NCI-H748 (cell line): Measurements from ENCODE around the gene SHISAL2A.
A peak's percentile ranks its signal among the peaks of the same experiment; 100 is the strongest.

Experiments
- DNase-seq: peaks from one replicate; lab custom pipeline; 2025; ENCODE audit not compliant: unreplicated experiment; lab: John Stamatoyannopoulos, UW

Gene SHISAL2A

DNA sequence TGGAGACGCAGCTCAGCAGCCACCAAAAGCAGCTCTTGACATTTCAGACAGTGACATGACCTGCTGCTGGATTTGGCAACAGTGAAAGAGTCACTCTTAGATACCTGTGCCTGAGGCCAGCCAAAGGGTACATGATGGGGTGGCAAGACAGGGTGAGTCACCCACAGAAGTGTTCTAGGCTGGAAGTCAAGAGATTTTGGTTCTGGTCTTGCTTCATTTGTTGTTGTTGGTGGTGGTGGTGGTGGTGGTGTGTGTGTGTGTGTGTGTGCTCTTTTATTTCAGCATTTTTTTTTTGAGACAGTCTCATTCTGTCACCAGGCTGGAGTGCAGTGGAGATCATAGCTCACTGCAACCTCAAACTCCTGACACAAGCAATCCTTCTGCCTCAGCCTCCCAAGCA, 25.8 kb downstream of the SHISAL2A start:
- DNase-seq, result no peak

DNA sequence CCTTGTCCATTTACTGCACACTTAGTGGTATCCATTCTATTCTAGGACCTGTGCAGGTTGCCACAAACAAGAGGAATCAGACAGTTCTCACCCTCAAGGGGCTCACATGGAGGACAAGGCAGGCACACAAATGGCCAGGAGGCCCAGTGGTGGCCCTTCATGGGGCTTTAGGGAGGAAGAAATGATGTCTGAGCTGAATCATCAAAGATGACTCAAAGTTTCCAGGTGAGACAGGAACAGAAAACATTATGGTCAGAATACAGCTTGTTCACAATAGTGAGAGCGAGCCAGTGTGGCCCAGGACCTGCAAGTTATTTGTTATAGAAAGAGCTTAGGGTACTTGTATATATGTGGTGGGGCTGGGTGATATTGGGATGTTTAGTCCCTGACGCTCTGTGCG, 26.4 kb downstream of the SHISAL2A start:
- no peak for DNase-seq

DNA sequence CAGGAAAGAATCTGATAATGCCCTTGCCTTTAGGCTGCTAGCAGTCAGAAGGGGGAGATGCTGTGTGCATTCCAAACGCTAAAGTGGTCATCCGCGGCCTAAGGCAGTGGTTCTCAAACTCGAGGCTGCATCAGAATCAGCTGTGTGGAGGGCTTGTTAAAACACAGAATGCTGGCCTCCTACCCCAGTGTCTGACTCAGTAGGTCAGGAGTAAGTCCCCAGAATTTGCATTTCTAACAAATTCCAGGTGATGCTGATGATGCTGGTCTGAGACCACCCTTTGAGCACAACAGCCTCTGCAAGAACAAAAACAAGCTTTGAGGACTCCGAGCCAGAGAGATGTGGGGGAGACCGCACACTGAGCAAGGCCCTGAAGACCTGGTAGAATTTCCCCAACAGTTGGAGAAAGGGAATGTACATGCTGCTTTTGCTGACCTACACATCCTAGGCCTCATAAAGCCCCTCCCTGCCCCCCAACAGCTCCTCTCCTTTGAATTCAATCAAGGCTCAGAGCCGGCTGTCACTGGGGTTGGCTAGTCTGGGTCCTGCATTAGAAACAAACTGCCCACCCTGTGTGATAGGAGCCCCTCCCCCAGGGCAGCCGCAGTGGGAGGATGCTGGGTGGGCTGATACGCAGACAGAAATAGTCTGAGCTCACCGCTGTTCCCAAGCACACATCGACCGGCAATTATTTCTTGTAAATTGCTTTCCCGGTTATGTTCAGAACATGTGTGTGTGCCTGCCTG, 27.1 kb downstream of the SHISAL2A start:
- DNase-seq, result no peak

DNA sequence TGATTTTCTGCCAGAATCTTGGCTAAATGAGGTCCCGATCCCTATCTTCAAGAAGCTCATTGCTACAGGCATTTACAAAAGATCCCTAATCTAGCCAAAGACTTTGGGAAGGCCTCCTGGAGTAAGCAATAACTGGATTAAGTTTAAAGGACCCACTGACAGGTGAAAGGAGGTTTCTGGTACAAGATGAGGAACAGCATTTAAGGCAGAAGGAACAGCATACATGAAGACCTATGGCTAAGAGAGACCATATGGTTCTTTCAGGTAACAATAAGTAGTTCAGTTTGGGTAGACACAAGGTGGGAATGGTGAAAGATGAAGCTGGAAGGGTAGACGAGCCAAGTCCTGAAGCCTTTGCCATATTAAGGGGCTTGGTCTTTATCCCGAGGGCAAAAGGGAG, 27.8 kb downstream of the SHISAL2A start:
- no peak for DNase-seq

DNA sequence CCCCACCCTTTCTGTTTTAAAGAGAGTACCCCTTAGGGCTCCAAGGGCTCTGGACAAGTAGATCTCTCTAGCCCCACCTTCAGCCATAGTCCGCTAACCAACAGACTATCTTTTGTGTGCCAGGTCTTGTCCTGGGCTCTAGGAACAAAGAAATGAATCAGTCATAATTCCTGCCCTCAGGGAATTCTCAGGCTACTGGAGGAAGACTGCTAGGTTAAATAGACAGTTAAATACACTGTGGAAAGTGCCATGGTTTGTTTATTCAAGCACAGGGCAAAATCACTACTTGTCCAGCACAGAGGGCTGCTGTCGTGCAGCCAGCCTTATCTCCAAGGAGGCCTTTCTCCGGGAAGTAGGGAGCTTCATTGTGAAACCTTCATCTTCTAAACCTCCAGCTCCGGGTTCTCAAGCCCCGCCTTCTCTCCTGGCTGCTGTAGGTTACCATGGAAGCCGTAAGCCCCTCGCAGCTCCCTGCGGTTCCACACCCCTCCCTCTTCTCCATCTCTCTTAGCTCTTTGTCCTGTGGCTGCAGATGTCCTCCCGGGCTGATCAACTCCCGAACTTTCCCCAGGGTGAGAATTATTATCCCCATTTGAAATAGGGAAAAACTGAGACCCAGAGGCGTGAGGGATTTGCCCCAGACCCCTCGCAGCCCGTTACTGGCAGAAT, 29.8 kb downstream of the SHISAL2A start:
- DNase-seq, result peak; percentile 71

DNA sequence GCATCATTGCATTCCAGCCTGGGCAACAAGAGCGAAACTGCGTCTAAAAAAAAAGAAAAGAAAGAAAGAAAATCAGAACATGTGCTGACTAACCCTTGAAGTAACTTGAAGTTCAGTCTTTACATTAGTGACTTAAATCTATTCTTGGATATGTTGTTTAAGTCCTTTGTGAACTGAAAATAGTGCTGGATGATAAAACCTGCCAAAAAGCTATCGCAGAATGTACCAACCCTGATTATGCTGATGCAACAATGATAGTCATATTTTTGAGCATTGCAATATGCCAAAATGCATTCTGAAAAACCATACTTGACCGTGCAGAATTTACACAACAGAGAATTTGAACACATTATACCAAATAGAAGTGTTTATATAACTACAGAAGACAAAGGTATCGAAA, 30.7 kb downstream of the SHISAL2A start:
- no peak for DNase-seq

DNA sequence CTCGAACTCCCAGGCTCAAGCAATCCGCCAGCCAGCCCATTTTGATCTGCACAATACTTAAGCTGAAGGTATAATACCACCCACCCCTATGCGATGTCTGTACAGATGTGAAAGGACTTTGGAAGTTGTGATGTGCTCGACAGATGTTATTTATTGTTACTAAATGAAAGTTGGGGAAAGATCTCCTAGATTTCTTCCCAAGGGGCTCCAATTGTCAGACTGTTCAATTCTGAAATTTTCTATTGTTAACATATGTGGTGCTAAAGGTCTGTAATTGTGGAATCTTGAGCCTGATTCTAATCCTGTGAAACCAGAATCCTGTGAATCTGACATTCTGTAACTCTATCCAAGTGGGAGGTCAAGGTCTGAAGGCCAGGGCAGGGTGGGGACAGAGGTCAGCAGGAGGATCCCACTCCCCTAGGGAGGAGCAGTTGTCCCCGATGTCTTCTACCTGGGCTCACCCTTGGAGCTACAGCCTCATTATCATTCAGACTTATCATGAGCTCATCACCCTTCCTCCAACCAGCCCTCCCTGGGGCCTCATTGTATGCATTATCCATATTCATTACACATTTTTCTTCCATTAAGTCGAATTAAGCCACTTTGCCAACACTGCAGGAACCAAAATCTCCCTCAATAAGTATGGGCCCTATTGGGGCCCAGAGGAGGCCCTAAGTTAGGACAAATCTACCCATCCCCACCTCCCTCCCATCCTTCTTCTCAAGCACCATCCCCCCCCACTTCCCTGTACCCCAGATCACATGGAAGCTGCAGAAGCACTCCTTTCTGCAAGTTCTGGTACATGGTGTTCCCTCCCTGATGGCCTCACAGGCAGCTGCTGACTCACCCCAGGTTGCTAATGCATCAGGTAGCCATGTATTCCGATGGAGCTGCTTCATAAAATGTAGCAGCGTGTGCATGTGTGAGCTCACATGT, 32.3 kb downstream of the SHISAL2A start:
- no peak for DNase-seq

DNA sequence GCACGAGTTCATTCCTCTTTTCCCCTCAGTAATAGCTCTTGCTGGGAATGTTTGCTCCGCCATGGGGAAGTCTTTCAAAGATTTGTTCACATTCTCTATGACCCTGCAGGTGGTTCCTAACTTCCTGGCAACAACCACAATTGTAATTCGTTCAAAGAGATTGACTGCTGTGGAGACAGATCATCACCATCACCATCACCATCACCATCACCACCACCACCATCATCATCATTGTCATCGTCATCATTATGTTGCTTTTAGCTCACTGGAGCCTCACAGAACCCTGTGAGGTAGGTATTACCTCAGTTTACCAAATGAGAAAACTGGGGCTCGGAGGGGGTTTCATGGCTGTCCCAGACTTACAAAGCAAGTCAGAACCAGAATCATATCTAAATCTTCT, 34.3 kb downstream of the SHISAL2A start:
- no peak for DNase-seq

DNA sequence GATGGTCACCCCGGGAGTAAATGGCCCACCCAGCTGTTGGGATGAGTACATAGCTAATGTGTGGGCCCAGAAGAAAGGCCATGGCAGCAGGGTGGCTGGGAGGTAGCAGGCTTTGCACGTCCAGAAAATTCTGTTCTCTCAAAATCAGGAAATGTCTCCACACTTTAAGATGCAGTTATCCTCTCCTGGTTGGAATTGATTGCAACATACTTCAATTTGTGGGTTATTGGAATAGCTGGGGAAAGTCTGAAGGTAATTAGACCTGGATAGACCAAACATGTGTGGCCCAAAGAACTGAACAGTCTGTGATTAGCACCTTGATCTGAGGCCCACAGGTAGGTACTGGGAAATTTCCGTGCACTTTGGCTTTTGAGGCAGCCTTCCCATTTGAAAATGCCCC, 35.0 kb downstream of the SHISAL2A start:
- DNase-seq, result no peak

DNA sequence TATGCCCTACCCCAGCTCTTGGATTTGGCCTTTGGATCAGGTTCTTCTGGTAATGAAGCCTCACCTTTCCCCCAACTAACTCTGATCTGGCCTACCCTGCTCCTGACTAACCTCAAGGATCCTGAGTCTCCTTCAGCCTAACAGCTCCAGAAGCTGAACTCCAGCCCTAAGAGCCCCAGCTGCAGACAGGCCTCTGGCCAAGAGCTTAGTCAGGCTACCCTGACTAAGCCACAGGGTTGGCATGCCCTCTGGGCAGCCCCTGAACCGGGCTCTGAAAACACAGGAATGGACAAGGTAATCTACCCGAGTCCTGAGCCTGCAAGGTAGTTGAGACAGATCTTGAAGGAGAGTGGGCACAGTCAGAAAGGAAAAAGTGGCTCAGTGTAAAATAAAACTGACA, 35.7 kb downstream of the SHISAL2A start:
- no peak for DNase-seq

DNA sequence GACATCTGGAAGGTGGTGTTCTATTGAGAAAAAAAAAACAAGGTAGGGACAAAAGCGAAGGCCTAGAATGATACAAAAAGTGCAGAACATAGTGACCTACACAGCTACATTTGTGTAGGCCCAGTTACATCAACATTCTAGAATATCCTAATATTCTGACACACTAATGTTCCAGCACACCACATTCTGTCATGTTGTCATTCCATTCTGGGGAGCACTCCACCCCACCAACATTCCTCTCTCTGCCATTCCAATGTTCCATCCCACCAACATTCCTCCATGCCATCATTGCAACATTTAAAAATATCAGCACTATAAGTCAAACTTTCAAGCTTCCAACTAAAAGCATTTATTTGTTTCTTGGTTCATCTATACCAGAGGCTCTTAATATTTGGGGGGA, 36.7 kb downstream of the SHISAL2A start:
- no peak for DNase-seq

DNA sequence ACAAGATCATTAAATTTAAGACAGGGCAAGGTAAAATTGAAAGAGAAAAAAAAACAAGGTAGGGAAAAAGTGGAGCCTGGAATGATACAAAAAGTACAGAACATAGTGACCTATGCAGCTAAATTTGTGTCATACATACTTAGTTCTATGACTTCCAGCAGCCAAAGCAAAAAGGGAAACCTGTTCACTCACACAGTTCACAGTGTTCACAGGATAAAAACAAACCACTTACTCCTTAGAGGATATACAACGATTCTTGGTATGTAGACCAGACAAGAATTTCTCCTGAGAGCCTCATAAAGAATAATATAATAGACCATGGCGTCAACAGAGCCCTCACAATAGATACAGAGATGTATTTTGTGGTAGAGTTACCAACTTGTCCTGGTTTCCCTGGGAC, 37.6 kb downstream of the SHISAL2A start:
- DNase-seq, result no peak

DNA sequence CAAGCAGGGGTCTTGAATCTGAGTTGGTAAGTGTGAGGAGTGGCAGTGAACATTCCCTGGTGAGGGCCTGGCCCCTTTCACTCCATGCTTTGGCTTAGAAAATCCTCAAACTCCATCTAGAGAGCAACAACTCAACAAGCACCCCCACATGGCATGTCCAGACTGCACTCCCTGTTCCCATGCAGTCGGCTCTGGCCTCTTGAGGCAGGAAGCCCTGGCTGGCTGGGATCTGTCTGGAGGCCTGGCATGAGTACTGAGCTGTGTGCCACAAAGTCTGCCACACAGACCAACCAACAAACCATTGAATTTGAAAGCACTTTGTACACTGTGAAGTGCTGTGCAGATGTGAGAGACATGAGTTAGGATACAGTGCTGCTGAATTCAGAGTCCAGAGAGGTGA, 40.0 kb downstream of the SHISAL2A start:
- no peak for DNase-seq

DNA sequence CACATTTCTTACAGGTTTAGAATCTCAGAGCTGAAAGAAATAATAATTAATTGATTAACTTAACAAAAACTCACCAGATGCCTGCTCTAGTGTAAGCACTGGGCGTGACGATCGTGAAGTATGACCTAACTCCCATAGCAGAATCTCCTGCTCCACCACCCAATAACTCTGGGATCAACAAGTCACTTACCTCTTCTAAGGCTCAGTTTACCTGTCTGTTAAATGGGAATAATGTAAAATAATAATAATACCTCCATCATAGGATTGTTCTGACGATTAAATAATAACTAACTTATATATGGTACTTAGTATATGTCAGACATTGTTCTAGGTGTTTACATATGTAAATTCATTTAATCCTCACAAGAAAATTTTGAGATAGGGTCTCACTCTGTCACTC, 40.5 kb downstream of the SHISAL2A start:
- DNase-seq, result no peak

DNA sequence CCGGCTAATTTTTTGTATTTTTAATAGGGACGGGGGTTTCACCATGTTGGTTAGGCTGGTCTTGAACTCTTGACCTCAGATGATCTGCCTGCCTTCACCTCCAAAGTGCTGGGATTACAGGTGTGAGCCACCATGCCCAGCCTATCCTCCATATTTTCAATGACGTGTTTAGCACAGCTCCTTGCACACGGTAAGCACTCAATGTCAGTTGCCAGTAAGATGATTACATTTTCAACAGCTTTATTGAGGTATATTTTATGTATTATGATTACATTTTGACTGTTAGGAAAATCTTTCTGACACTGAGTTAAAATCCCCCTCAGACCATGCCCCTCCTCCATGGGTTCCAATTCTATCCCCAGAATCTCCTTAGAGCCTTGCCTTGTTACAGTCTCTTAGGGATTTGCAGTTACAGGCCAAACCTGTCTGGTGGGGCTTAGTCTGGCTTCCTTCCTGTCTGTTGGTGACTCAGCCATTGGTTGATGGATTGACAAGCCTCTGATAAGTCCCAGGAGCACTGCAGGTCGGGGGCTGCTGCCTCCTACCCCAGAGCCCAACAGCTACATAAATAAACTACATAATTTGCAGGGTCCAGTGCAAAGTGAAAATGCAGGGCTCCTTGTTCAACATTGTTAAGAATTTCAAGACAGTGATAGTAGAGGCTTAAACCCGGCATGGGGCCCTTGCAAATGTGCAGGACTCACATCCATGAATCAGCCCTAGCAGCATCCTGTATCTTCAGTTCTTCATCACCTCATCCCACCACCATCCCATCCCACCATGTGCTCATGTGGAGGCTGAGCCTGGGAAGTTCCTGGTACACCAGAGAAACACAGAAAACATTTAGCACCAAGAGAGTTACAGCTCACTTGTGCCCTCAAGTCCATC, 41.8 kb downstream of the SHISAL2A start:
- DNase-seq, result no peak

DNA sequence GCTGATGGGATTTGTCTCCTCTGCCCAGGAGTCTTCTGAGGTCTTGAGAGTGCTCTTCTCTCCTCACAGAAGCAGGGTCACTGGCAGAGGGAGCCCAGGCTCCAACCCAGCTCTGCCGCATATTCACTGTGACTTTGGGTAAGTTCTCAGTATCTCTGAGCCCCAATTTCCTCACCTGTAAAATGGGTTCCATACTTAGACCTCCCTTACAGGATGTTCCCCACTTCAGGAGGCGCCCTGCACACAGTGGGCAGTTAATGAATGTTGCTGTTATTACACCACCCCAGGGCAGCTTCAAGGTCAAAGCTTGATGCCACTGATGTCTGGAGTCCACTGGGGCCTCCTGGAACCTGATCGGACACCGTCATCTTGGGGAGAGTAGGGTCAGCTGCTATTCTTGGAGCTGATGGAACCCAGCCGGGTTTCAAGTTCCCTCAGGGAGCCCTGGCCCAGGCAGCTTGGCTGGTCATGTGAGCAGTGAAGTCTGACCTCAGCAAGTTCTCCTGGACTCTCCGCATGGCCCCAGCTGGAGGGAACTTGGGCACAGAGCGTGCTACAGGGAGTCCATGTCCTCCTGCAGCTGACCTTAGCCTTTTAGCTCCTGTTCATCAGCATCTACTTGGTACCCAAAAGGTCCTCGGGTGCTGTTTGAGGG, 43.4 kb downstream of the SHISAL2A start:
- DNase-seq, result no peak

DNA sequence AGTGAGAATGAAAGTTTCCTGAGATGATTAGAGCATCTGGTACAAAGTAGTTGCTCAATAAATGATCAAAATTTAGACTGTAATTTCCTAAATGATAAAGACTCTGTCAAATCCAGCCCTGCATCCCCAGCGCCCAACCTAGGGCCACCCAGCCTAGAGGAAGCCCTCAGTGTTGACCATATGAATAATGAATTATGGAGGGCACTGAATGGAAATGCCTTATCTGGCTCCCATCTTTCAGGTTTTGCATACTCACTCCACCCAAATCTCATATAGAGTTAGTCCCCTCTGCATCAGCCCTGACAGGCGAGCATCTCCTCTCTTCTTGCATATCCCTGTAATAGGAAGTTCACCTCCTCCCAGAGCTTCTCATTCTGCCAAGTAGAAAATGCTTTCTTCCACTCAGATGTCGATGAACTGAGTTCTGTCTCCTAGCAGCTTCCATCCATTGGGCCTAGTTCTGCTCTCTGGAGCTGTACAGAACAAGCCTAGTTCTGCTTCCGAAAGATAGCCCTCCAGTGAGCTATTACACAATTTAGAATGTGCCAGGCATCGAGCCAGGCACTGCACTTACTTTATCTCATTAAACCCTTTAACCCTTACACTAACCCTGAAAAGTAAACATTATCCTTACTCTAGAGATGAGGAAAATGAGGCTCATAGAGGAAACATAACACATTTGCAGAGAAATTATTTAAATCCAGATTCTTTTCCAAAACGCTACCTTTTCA, 44.3 kb downstream of the SHISAL2A start:
- no peak for DNase-seq

DNA sequence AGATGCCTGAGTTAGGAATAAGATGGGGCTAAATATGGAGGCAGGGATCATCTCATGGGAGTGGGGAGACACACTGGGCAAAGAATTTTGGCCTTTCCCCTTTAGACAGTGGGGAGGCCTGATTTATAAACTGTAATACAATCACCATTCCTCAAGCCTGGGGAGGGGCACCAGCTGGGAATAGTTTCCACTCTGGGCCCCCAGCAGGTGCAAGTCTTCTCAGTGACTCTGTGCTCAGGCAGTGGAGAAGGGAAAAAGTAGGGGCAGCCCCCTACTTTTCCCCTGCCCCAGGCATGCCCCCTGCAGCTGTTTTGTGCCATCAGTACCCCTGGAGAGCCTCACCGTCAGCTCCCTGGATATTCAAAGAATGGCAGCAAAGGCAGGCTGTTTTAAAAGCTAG, 46.1 kb downstream of the SHISAL2A start:
- DNase-seq, result no peak

DNA sequence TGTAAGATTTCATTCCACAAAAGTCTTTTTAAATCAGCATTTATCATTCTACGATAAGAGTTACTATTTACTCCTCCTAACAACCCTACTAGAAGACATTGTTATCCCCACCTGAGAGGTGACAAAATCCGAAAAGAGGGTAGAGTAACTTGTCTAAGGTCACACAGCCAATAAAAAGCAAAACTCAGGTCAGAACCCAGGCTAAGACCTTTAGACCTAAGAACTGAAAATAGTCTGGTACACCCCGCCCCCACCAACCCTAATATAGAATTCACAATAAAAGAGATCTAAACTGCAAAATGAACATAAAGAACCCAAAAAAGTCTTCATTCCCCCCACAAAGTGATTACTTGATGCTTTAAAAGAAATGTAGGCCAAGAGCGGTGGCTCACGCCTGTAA, 46.5 kb downstream of the SHISAL2A start:
- no peak for DNase-seq

DNA sequence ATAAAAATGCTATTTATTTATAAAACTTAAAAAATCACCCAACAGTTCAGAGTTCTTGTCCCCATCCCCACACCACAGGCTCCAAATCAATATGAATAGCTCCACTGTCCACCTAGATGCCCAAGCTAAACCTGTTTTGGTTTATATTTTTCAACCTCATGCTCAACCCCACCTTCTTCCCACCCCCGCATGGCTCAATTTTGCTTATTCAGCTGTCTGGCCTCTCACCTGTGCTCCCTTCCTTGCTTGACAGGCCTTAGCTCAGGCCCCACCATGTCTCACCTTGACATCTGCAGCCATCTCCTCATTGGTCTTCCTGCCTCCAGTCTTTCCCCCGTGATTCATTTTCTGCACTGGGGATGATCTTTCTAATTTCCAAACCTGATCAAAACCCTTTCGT, 47.4 kb downstream of the SHISAL2A start:
- no peak for DNase-seq
